ENCODE measurements around the gene SYT9. TPM values are rescaled to one million over a fixed set of nuclear protein-coding genes. Genes with fewer than 3 reads are reported as not detected.

The SYT9 gene
- total RNA-seq, 2 experiments from 2014 or later = not detected

DNA sequence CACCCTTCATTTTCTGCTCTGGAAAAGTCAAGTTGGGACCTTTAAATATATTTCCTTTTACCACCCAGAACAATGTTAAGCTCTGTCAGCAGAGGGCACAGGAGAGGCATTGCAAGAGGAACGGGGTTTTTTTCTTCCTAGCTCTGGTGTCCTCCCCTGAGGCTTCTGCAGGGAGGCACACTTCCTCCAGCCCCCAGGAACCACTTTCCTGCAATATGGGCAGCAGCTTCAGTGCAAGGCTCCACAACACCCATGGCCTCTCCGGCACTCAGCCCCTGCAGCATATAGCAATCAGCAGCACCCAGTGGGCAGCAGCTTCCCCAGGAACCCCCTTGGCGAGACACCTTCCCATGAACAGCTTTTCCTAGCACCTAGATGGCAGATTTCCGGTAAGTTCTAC is 101.4 kb downstream of the SYT9 start:
- H3K27me3 Mint-ChIP-seq (ENCODE audit: low read depth) = peaks cover 6% of the 10 kb centered on the region
- no peak overlapping the region for H3K4me3 Mint-ChIP-seq
- no peaks in the 10 kb centered on the region for H3K36me3 Mint-ChIP-seq (ENCODE audit: low read depth)
- CTCF ChIA-PET = interaction anchor here (0.7 to 6.0 kb wide), 17 partner anchors 9 to 581 kb away, joined by 3 to 47 read pairs (median 4); no protein-coding TSS in a partner anchor
- ATAC-seq (no peak), DNase-seq (peak; percentile 39)
- H3K9me3 Mint-ChIP-seq (ENCODE audit: insufficient read depth) = no peaks in the 10 kb centered on the region
- no peaks in the 10 kb centered on the region for H3K4me1 Mint-ChIP-seq (ENCODE audit: low read depth)
- no peak overlapping the region for H3K27ac Mint-ChIP-seq
- POLR2A ChIA-PET = no interaction called here

DNA sequence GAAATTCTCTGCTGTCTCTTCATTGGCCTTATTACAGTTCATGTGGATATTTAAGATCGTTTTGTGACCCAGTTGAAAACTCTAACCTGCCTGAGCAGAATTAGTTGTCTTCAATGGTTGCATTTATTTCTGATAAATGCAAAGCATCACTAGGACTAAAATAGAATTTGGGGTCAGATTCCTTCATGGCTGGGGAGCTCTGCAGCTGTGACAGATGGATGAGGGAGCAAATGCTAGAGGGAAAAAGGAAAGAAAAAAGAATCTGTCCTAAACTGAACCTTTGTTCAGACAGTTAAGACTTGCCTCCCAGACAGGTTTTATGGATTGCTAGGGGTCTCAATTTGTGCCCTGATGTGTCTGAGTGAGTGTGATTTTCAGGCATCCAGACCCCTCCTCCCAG is 113.0 kb downstream of the SYT9 start:
- Mint-ChIP-seq H3K27me3 (ENCODE audit: low read depth) (no peaks in the 10 kb centered on the region), H3K27ac (no peak overlapping the region), H3K36me3 (ENCODE audit: low read depth) (no peaks in the 10 kb centered on the region), H3K4me3 (no peak overlapping the region), H3K4me1 (ENCODE audit: low read depth) (no peaks in the 10 kb centered on the region), H3K9me3 (ENCODE audit: insufficient read depth) (no peaks in the 10 kb centered on the region)
- POLR2A ChIA-PET = no interaction called here
- CTCF ChIA-PET = no interaction called here
- DNase-seq = no peak
- no peak for ATAC-seq

DNA sequence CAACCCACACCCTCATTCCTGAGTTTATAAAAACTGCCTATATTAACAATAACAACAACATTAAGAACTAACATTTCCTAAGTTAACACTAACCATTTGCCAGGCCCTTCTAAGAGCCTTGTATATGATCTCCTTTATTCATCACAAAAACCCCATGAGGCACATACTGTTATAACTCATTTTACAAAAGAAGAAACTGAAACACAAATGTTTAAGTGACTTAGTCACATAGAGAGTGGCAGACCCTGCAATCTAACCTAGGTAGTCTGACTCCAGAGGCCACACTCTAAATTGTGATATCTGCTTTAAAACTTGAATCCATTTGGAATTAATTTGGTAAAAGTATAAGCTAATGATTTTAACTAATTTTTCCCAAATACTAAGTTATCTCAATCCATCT is 116.1 kb downstream of the SYT9 start:
- DNase-seq (no peak), ATAC-seq (no peak)
- Mint-ChIP-seq H3K4me1 (ENCODE audit: low read depth) (no peaks in the 10 kb centered on the region), H3K36me3 (ENCODE audit: low read depth) (no peaks in the 10 kb centered on the region), H3K4me3 (no peak overlapping the region), H3K9me3 (ENCODE audit: insufficient read depth) (no peaks in the 10 kb centered on the region), H3K27me3 (ENCODE audit: low read depth) (no peaks in the 10 kb centered on the region), H3K27ac (no peak overlapping the region)
- ChIA-PET CTCF (no interaction called here), POLR2A (no interaction called here)

DNA sequence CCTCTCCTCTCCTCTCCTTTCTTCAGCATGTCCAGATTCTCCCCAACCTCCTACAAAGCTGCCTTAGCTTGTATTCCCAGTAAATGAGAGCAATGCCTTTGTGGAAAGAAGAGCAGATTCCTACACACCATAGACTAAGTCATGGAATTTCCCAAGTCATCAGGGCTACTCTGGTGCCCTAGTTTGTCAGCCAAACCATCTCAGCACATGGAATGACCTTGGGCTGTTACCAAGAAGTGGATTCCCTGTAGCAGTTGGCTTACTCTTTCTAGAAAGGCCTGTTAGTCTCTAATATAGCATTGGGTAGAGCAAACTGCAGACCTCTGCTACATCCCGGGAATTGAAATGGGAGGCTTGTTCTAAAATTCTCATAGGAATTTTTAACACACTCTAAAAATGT is 124.7 kb downstream of the SYT9 start:
- Mint-ChIP-seq H3K4me1 (ENCODE audit: low read depth) (no peaks in the 10 kb centered on the region), H3K27me3 (ENCODE audit: low read depth) (peaks cover 5% of the 10 kb centered on the region), H3K9me3 (ENCODE audit: insufficient read depth) (no peaks in the 10 kb centered on the region), H3K4me3 (no peak overlapping the region), H3K27ac (no peak overlapping the region), H3K36me3 (ENCODE audit: low read depth) (no peaks in the 10 kb centered on the region)
- DNase-seq (no peak), ATAC-seq (no peak)
- CTCF ChIA-PET = no interaction called here
- POLR2A ChIA-PET = no interaction called here

DNA sequence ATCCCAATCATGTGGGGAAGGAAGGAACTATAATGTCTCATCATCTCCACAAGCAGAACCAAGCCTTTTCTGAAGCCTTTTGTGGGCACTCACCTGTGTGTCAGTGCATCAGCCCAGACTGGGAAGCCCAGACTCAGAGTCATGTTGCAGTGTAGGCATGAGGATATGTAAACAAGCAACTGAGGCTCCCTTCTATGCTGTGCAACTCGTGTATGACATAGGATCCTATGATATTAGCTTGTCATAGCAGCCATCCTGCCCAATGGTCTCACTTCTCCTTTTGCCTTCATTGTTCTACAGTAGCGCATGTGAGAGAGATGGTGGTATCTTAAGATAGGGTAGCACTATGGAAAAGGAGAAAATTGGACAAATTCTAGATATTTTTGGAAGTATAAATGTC is 130.2 kb downstream of the SYT9 start:
- H3K4me1 Mint-ChIP-seq (ENCODE audit: low read depth) = no peaks in the 10 kb centered on the region
- peaks cover 5% of the 10 kb centered on the region for H3K27me3 Mint-ChIP-seq (ENCODE audit: low read depth)
- H3K36me3 Mint-ChIP-seq (ENCODE audit: low read depth) = no peaks in the 10 kb centered on the region
- no peak overlapping the region for H3K4me3 Mint-ChIP-seq
- H3K9me3 Mint-ChIP-seq (ENCODE audit: insufficient read depth) = no peaks in the 10 kb centered on the region
- no peak overlapping the region for H3K27ac Mint-ChIP-seq
- ChIA-PET POLR2A (no interaction called here), CTCF (interaction anchor here (1.3 kb wide), 1 partner anchor 14 kb away, joined by 3 read pairs; no protein-coding TSS in a partner anchor)
- ATAC-seq (no peak), DNase-seq (no peak)

DNA sequence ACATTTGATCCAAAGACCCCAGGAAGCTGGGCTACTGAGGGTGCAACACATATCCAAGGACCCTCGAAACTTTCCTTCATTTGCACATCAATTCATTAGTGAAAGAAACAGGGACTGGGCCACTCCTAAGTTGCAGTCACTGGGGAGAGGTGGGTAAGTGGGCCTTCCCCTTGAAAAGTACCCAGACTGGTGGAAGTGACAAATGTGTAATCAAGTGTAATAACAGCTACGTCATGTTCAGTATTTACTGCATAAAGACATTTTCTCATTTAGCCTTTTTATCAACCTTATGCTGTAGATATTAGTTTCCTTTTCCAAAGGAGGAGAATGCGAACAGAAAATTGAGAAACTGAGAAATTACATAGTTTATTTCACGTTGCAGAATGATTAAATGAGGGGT is 131.7 kb downstream of the SYT9 start:
- Mint-ChIP-seq H3K36me3 (ENCODE audit: low read depth) (no peaks in the 10 kb centered on the region), H3K9me3 (ENCODE audit: insufficient read depth) (no peaks in the 10 kb centered on the region), H3K27ac (no peak overlapping the region), H3K27me3 (ENCODE audit: low read depth) (peaks cover 2% of the 10 kb centered on the region), H3K4me3 (no peak overlapping the region), H3K4me1 (ENCODE audit: low read depth) (no peaks in the 10 kb centered on the region)
- DNase-seq = no peak
- CTCF ChIA-PET = no interaction called here
- POLR2A ChIA-PET = no interaction called here
- ATAC-seq = no peak

DNA sequence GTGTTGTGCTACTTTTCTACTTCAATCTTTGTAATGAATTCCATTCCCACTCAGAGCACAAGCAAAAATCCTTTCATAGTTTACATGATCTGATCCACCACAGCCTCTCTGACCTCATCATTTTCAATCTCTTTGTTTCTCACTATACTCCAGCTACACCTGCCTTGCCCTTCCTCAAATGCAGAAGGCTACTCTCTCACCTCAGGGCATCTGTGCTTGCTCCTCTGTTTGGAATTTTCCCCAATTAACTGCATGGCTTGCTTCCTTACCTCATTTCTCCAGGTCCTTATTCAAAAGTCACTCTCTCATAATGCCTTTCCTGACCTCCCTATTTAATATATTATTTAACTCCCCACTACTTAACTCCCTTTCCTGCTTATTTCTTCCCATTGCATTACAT is 133.0 kb downstream of the SYT9 start:
- DNase-seq (no peak), ATAC-seq (no peak)
- no peaks in the 10 kb centered on the region for H3K36me3 Mint-ChIP-seq (ENCODE audit: low read depth)
- H3K27ac Mint-ChIP-seq = no peak overlapping the region
- no peaks in the 10 kb centered on the region for H3K9me3 Mint-ChIP-seq (ENCODE audit: insufficient read depth)
- ChIA-PET CTCF (no interaction called here), POLR2A (no interaction called here)
- no peaks in the 10 kb centered on the region for H3K4me1 Mint-ChIP-seq (ENCODE audit: low read depth)
- no peak overlapping the region for H3K4me3 Mint-ChIP-seq
- H3K27me3 Mint-ChIP-seq (ENCODE audit: low read depth) = peaks cover 2% of the 10 kb centered on the region

DNA sequence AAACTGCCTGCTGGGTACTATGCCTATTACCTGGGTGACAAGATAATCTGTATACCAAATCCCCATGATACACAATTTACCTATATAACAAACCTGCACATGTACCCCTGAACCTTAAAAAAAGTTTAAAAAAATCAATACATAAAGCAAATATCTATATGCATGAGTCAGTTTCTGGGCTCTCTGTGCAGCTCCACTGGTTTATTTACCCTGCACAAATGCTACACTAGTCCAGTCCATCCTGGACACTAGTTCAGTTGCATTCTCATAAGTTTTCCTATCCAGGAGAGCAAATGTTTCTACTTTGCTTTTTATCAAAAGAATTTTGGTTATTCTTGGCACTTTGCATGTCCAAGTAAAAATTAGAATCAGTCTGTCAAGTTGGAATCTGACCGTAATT is 133.8 kb downstream of the SYT9 start:
- CTCF ChIA-PET = no interaction called here
- no peaks in the 10 kb centered on the region for H3K4me1 Mint-ChIP-seq (ENCODE audit: low read depth)
- no peaks in the 10 kb centered on the region for H3K27me3 Mint-ChIP-seq (ENCODE audit: low read depth)
- no peak overlapping the region for H3K27ac Mint-ChIP-seq
- no peaks in the 10 kb centered on the region for H3K9me3 Mint-ChIP-seq (ENCODE audit: insufficient read depth)
- DNase-seq = no peak
- POLR2A ChIA-PET = no interaction called here
- ATAC-seq = no peak
- H3K36me3 Mint-ChIP-seq (ENCODE audit: low read depth) = no peaks in the 10 kb centered on the region
- H3K4me3 Mint-ChIP-seq = no peak overlapping the region

DNA sequence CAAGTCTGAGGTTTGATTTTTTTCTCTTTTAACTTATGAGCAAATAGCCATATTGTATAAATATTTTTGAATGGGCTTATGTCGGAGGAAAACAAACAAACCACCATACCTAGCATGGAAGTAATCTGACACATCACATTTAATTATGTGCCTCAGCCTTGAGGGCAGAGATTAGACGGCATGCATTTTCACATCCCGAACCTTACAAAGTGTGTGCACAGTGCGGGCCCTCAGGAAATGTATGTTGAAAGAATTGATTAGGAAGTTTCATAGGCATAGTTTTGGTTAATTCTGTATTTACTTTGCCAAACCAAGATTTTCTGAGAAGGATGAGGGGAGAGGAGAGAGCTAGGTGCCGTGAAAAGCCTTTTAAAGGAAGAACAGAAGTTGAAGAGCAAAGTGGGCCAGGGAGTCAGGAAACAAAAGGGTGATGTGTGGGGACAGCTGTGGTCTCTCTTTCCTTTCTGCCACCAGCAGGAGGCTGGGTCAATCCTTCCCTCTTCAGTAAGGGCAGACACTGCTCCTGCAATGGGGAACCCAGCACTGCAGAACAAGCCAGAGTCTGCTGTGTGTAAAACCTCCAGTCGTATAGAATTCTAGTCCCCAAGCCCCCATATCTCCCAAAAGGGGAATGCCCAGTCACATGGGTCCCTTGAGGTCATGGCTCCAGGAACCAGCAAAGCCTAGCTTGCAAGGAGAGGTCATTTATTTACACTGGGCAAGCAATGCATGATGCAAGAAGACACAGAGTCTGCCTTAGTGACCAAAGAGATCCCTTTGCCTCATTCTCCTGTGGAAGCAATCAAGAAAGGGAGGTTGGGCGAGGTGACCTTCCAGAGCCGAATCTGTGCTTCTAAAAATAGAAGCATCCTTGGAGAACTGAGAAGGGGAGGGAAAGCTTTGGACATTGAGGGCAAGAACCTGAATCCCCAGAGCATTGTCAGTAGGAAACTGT is 162.5 kb downstream of the SYT9 start:
- DNase-seq (no peak), ATAC-seq (no peak)
- Mint-ChIP-seq H3K27ac (no peak overlapping the region), H3K36me3 (ENCODE audit: low read depth) (no peaks in the 10 kb centered on the region), H3K4me3 (no peak overlapping the region), H3K27me3 (ENCODE audit: low read depth) (peaks cover 11% of the 10 kb centered on the region), H3K4me1 (ENCODE audit: low read depth) (peaks cover 2% of the 10 kb centered on the region), H3K9me3 (ENCODE audit: insufficient read depth) (no peaks in the 10 kb centered on the region)
- ChIA-PET CTCF (interaction anchor here (1.3 kb wide), 1 partner anchor 28 kb away, joined by 4 read pairs; no protein-coding TSS in a partner anchor), POLR2A (no interaction called here)

DNA sequence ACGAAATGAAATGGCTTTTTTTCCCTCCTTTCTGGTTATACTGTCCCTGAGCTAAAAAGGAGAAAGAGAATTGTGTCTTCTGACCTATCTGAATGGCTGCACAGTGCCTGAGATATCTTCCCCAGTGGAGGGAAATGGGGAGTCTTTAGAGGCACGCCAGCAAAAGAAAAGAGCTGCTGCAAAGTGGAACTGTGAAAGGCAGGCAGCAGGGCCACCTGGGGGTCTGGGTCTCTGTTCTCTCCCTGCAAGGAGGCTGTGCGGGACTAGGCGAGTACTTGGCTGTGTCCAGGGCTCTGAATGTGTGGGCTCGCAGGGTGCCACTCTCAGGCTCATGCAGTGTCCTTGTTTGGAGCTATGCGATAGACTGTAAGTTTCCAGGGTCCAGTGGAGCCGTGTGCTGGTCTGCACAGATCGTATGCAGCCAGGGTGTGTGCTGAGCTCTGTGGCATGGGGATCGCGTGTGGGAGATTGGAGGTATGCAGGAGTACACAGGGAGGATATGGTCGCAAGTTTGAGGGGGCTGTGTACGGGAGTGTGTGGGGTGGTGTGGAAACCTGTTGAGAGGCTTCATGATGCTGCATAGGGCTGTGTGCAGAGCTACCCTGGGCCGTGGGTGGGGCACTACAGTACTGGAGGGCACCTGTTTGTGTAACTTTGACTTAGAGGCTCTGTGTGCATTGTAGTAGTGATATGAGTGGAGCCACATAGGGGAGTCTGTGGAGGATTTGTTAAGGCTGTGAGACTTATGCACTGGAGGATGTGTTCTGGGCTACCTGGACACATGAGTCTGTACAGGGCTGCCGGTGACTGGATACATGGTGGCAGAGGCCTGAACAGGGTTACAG is 163.5 kb downstream of the SYT9 start:
- H3K4me1 Mint-ChIP-seq (ENCODE audit: low read depth) = peaks cover 2% of the 10 kb centered on the region
- DNase-seq (no peak), ATAC-seq (no peak)
- no peak overlapping the region for H3K27ac Mint-ChIP-seq
- H3K4me3 Mint-ChIP-seq = no peak overlapping the region
- peaks cover 11% of the 10 kb centered on the region for H3K27me3 Mint-ChIP-seq (ENCODE audit: low read depth)
- no peaks in the 10 kb centered on the region for H3K36me3 Mint-ChIP-seq (ENCODE audit: low read depth)
- CTCF ChIA-PET = interaction anchor here (1.3 kb wide), 1 partner anchor 27 kb away, joined by 4 read pairs; no protein-coding TSS in a partner anchor
- H3K9me3 Mint-ChIP-seq (ENCODE audit: insufficient read depth) = no peaks in the 10 kb centered on the region
- POLR2A ChIA-PET = no interaction called here

DNA sequence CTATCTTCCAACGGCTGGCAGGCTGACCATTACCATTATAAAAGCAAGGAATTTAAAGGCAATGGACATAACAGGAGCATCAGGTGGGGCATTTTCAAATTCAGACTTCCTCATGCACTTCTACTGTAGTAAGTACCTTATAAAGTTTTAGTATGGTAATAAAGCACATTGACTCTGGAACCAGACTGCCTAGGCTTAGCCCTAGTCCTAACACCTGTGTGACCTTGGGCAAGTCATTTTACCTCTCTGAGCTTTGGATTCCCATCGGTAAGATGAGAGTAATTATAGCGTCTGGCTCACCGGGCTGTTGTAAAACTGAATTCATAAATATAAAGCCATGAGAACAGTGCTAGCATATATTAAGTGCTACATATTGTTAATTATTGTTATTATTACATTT is 164.4 kb downstream of the SYT9 start:
- Mint-ChIP-seq H3K36me3 (ENCODE audit: low read depth) (no peaks in the 10 kb centered on the region), H3K9me3 (ENCODE audit: insufficient read depth) (no peaks in the 10 kb centered on the region), H3K4me3 (no peak overlapping the region), H3K27me3 (ENCODE audit: low read depth) (peaks cover 8% of the 10 kb centered on the region), H3K27ac (no peak overlapping the region), H3K4me1 (ENCODE audit: low read depth) (peaks cover 2% of the 10 kb centered on the region)
- CTCF ChIA-PET = no interaction called here
- no peak for ATAC-seq
- no peak for DNase-seq
- POLR2A ChIA-PET = no interaction called here

DNA sequence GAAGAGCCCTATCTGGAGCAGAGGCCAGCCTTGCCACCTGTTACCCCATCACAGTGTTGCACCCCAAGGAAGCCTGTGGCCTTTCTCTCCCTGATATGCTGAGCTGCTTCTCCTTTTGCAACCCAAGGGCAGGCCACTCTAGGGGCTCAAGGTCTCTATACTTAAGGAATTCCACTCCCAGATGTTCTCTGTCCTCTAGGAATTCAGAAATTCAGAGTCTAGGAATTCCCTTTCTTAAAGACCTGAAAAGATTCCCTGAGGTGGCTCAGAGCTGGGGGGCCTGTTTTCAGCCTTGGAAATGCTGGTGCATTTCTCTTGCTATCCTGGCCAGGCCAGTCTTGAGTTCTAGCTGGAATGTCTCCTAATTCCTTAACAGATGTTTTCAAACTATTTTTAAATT is 165.6 kb downstream of the SYT9 start:
- H3K36me3 Mint-ChIP-seq (ENCODE audit: low read depth) = no peaks in the 10 kb centered on the region
- DNase-seq = no peak
- no peak overlapping the region for H3K4me3 Mint-ChIP-seq
- CTCF ChIA-PET = no interaction called here
- H3K4me1 Mint-ChIP-seq (ENCODE audit: low read depth) = peaks cover 5% of the 10 kb centered on the region
- H3K9me3 Mint-ChIP-seq (ENCODE audit: insufficient read depth) = no peaks in the 10 kb centered on the region
- no peak overlapping the region for H3K27ac Mint-ChIP-seq
- peaks cover 3% of the 10 kb centered on the region for H3K27me3 Mint-ChIP-seq (ENCODE audit: low read depth)
- ATAC-seq = no peak
- POLR2A ChIA-PET = no interaction called here
